Embryonic facial prominence (tissue), 1 donor: ENCODE results near the gene RBM33.

Experiments used
- DNase-seq: peaks from one replicate; pipeline ENCODE4 v3.0.0-alpha.2; 2016; ENCODE audit errors: extremely low spot score

Gene RBM33

GRCh38 chr7:155722936-155723335 is 78.5 kb downstream of the RBM33 start:
- no peak for DNase-seq

- no peak for DNase-seq
Measured at GRCh38 chr7:155724327-155725005, 80.0 kb downstream of the RBM33 start.

- DNase-seq = no peak
Measured at GRCh38 chr7:155725006-155725355, 80.5 kb downstream of the RBM33 start.

- DNase-seq = no peak
Measured at GRCh38 chr7:155727616-155728015, 83.2 kb downstream of the RBM33 start.

GRCh38 chr7:155728116-155728515 is 83.7 kb downstream of the RBM33 start:
- DNase-seq = no peak

GRCh38 chr7:155729847-155730246 is 85.4 kb downstream of the RBM33 start:
- DNase-seq = no peak

- no peak for DNase-seq
Measured at GRCh38 chr7:155731380-155731779, 86.9 kb downstream of the RBM33 start.

GRCh38 chr7:155731871-155732270 is 87.4 kb downstream of the RBM33 start:
- no peak for DNase-seq

- no peak for DNase-seq
Measured at GRCh38 chr7:155732286-155732685, 87.8 kb downstream of the RBM33 start.

- no peak for DNase-seq
Measured at GRCh38 chr7:155733582-155734444, 89.4 kb downstream of the RBM33 start.

- no peak for DNase-seq
Measured at GRCh38 chr7:155734445-155734809, 90.0 kb downstream of the RBM33 start.

GRCh38 chr7:155735442-155736115 is 91.1 kb downstream of the RBM33 start:
- DNase-seq = no peak

- DNase-seq = no peak
Measured at GRCh38 chr7:155737590-155737989, 93.1 kb downstream of the RBM33 start.

- no peak for DNase-seq
Measured at GRCh38 chr7:155738104-155738503, 93.6 kb downstream of the RBM33 start.

GRCh38 chr7:155738652-155739537 is 94.4 kb downstream of the RBM33 start:
- DNase-seq = peak; percentile 43

GRCh38 chr7:155739538-155740143 is 95.2 kb downstream of the RBM33 start:
- no peak for DNase-seq

GRCh38 chr7:155741082-155741481 is 96.6 kb downstream of the RBM33 start:
- DNase-seq = no peak

- no peak for DNase-seq
Measured at GRCh38 chr7:155741805-155742204, 97.3 kb downstream of the RBM33 start.

- DNase-seq = no peak
Measured at GRCh38 chr7:155743177-155743576, 98.7 kb downstream of the RBM33 start.

- no peak for DNase-seq
Measured at GRCh38 chr7:155744971-155745683, 100.7 kb downstream of the RBM33 start.

- DNase-seq = no peak
Measured at GRCh38 chr7:155745737-155746136, 101.3 kb downstream of the RBM33 start.
